HEK293 (cell line): Measurements from ENCODE around the gene RFTN1.

Experiments
- CTCF ChIA-PET: fragments of 350-600 bp; formaldehyde crosslinking; extraction: SDS; loops from one replicate; lab custom pipeline; 2021; ENCODE audit warnings: antibody characterized with exemption; lab: Yijun Ruan, JAX
- POLR2A ChIA-PET: fragments of 300-600 bp; formaldehyde crosslinking; extraction: SDS; loops from one replicate; lab custom pipeline; 2020; ENCODE audit warnings: antibody characterized with exemption, inconsistent platforms; lab: Yijun Ruan, JAX
- H3K27ac ChIP-seq: fragments of 200-500 bp; sonication (Bioruptor generic); 2 replicates; pipeline ENCODE4 v1.5.1; 2014; ENCODE audit warnings: low read depth, low read length, control low read depth, inconsistent platforms; ENCODE audit errors: extremely low read depth
- H3K36me3 ChIP-seq, 2 experiments: fragments of 200-500 bp in 1 of 2; sonication (Bioruptor generic) in 1 of 2; 1 replicate in 1 of 2; 2 replicates in 1 of 2; pipeline ENCODE4 v1.5.1; 2014 to 2017; ENCODE audit warnings: inconsistent platforms in 2 of 2, low read length in 2 of 2; ENCODE audit not compliant: control insufficient read depth in 2 of 2, insufficient read depth in 1 of 2
- H3K4me1 ChIP-seq: fragments of 200-500 bp; sonication (Bioruptor generic); 2 replicates; pipeline ENCODE4 v1.5.1; 2014; ENCODE audit warnings: mild to moderate bottlenecking, low read length, inconsistent platforms; ENCODE audit not compliant: control insufficient read depth, insufficient read depth
- H3K4me3 ChIP-seq: 2 replicates; pipeline ENCODE4 v1.5.1; 2011; ENCODE audit warnings: low read depth, mild to moderate bottlenecking, control low read depth, low read length, moderate library complexity
- H3K9me3 ChIP-seq: fragments of 200-500 bp; sonication (Bioruptor generic); 2 replicates; pipeline ENCODE4 v1.5.1; 2014; ENCODE audit warnings: low read depth, low read length, inconsistent platforms; ENCODE audit not compliant: control insufficient read depth, insufficient read depth
- ELK4 ChIP-seq: IDR thresholded peaks from 2 replicates; pipeline ENCODE4 v1.6.1; 2011; ENCODE audit warnings: mild to moderate bottlenecking, low read depth, low read length, borderline replicate concordance
- INSM2 ChIP-seq: fragments of 450-650 bp; formaldehyde crosslinking; IDR thresholded peaks from 2 replicates; pipeline ENCODE4 v1.5.1; 2016; ENCODE audit warnings: missing biosample characterization, missing genetic modification characterization
- ZNF132 ChIP-seq: fragments of 450-650 bp; formaldehyde crosslinking; IDR thresholded peaks from 2 replicates; pipeline ENCODE4 v1.5.1; 2017; ENCODE audit warnings: missing biosample characterization, missing genetic modification characterization, borderline replicate concordance
- ZNF138 ChIP-seq: fragments of 450-650 bp; formaldehyde crosslinking; IDR thresholded peaks from 2 replicates; pipeline ENCODE4 v1.5.1; 2016; ENCODE audit warnings: missing biosample characterization, missing genetic modification characterization, borderline replicate concordance
- ZNF2 ChIP-seq: fragments of 450-650 bp; formaldehyde crosslinking; IDR thresholded peaks from 2 replicates; pipeline ENCODE4 v1.5.1; 2016; ENCODE audit warnings: missing biosample characterization, missing genetic modification characterization
- ZNF280C ChIP-seq: fragments of 450-650 bp; formaldehyde crosslinking; IDR thresholded peaks from 2 replicates; pipeline ENCODE4 v1.5.1; 2016; ENCODE audit warnings: missing biosample characterization, missing genetic modification characterization
- ZNF341 ChIP-seq: fragments of 450-650 bp; formaldehyde crosslinking; IDR thresholded peaks from 2 replicates; pipeline ENCODE4; 2016; ENCODE audit warnings: low read depth, missing biosample characterization, missing genetic modification characterization
- ZNF398 ChIP-seq: fragments of 450-650 bp; formaldehyde crosslinking; IDR thresholded peaks from 2 replicates; pipeline ENCODE4 v1.5.1; 2017; ENCODE audit warnings: missing biosample characterization, missing genetic modification characterization
- ZNF416 ChIP-seq: fragments of 450-650 bp; formaldehyde crosslinking; IDR thresholded peaks from 2 replicates; pipeline ENCODE4 v1.5.1; 2016; ENCODE audit warnings: missing biosample characterization, missing genetic modification characterization
- ZNF473 ChIP-seq: fragments of 450-650 bp; formaldehyde crosslinking; IDR thresholded peaks from 2 replicates; pipeline ENCODE4 v1.5.1; 2017; ENCODE audit warnings: missing biosample characterization, missing genetic modification characterization
- ZNF48 ChIP-seq: fragments of 450-650 bp; formaldehyde crosslinking; IDR thresholded peaks from 2 replicates; pipeline ENCODE4 v1.5.1; 2016; ENCODE audit warnings: missing biosample characterization, missing genetic modification characterization
- ZNF530 ChIP-seq: fragments of 450-650 bp; formaldehyde crosslinking; IDR thresholded peaks from 2 replicates; pipeline ENCODE4 v1.5.1; 2016; ENCODE audit warnings: low read depth, missing biosample characterization, missing genetic modification characterization
- ZNF629 ChIP-seq: fragments of 450-650 bp; formaldehyde crosslinking; IDR thresholded peaks from 2 replicates; pipeline ENCODE4 v1.5.1; 2017; ENCODE audit warnings: missing biosample characterization, missing genetic modification characterization
- ZNF692 ChIP-seq: fragments of 450-650 bp; formaldehyde crosslinking; IDR thresholded peaks from 2 replicates; pipeline ENCODE4 v1.5.1; 2016; ENCODE audit warnings: missing biosample characterization, missing genetic modification characterization
- ZNF747 ChIP-seq: fragments of 450-650 bp; formaldehyde crosslinking; IDR thresholded peaks from 2 replicates; pipeline ENCODE4 v1.5.1; 2016; ENCODE audit warnings: missing biosample characterization, missing genetic modification characterization
- ZNF792 ChIP-seq: fragments of 450-650 bp; formaldehyde crosslinking; IDR thresholded peaks from 2 replicates; pipeline ENCODE4 v1.5.1; 2016; ENCODE audit warnings: missing biosample characterization, missing genetic modification characterization

Gene RFTN1

GRCh38 chr3:16350597-16351318, 162.7 kb downstream of the RFTN1 start:
- Histone ChIP-seq H3K36me3 (peaks cover 0 to 14% of the 10 kb centered on the region in 2 experiments; a peak in 1 of 3 replicates), H3K27ac (no peak overlapping the region)
- no peak for TF ChIP-seq ZNF48
- no peak for TF ChIP-seq ZNF398 (tag by site-specific recombination)
- no peak for TF ChIP-seq ZNF629 (tag by site-specific recombination)
- TF ChIP-seq ELK4: no peak
- no peak for TF ChIP-seq ZNF692 (tag by site-specific recombination)
- TF ChIP-seq ZNF341 (tag by site-specific recombination): no peak
- no peak for TF ChIP-seq ZNF530 (tag by site-specific recombination)
- no peak for TF ChIP-seq INSM2 (tag by site-specific recombination)
- TF ChIP-seq ZNF416 (tag by site-specific recombination): no peak
- no peak for TF ChIP-seq ZNF2 (tag by site-specific recombination)
- no peak for TF ChIP-seq ZNF473 (tag by site-specific recombination)
- TF ChIP-seq ZNF132 (tag by site-specific recombination): no peak
- TF ChIP-seq ZNF138 (tag by site-specific recombination): no peak
- no peak for TF ChIP-seq ZNF280C (tag by site-specific recombination)
- no peak for TF ChIP-seq ZNF792 (tag by site-specific recombination)
- no peak for TF ChIP-seq ZNF747 (tag by site-specific recombination)

More at GRCh38 chr3:16350597-16351318, 162.7 kb downstream of the RFTN1 start:
- no peaks in the 10 kb centered on the region for H3K4me1 ChIP-seq
- ChIA-PET POLR2A (no interaction called here), CTCF (interaction anchor here (0.8 kb wide), 1 partner anchor 517 kb away, joined by 3 read pairs; no protein-coding TSS in a partner anchor)
- H3K9me3 ChIP-seq: no peaks in the 10 kb centered on the region
- no peak overlapping the region for H3K4me3 ChIP-seq
